Measurements from ENCODE around the gene ZDHHC18.

ZDHHC18 gene

GRCh38 chr1:26851106-26851684 lies 24.7 kb downstream of the ZDHHC18 start:
- ChIA-PET POLR2A (interaction anchor here (0.9 to 2.4 kb wide), 2 partner anchors 14 to 39 kb away, joined by 3 to 10 read pairs; partner anchors contain the start of gene GPN2), CTCF (interaction anchor here (0.9 to 1.5 kb wide), 3 partner anchors 14 to 249 kb away, joined by 3 to 6 read pairs (median 3); no protein-coding TSS in a partner anchor)
- no peak overlapping the region for H3K27ac ChIP-seq (ENCODE audit: extremely low read depth, low read depth, low read length)
- peaks cover 9 to 96% of the 10 kb centered on the region in 2 experiments; a peak in 2 of 3 replicates for H3K36me3 ChIP-seq (ENCODE audit: control insufficient read depth in 2 of 2, insufficient read depth in 1 of 2, low read length in 2 of 2)
- H3K4me3 ChIP-seq (ENCODE audit: low read depth, low read length) = no peak overlapping the region
- TF ChIP-seq ZNF404 (tag by site-specific recombination; IDR thresholded peaks at IDR 0.05) (no peak), ATF2 (tag by site-specific recombination; IDR thresholded peaks at IDR 0.05; ENCODE audit: low read depth) (no peak), ZSCAN30 (tag by site-specific recombination; IDR thresholded peaks at IDR 0.05) (no peak), ZNF558 (tag by site-specific recombination; IDR thresholded peaks at IDR 0.05) (no peak), HOXC10 (CRISPR knock-in tag; IDR thresholded peaks at IDR 0.05) (no peak), ZNF488 (tag by site-specific recombination; IDR thresholded peaks at IDR 0.05) (no peak), ZSCAN16 (tag by site-specific recombination; IDR thresholded peaks at IDR 0.05) (no peak), ZNF701 (tag by site-specific recombination; IDR thresholded peaks at IDR 0.05) (no peak), KLF10 (tag by site-specific recombination; IDR thresholded peaks at IDR 0.05) (no peak), PRDM2 (tag by site-specific recombination; IDR thresholded peaks at IDR 0.05; ENCODE audit: borderline replicate concordance) (no peak), ZNF658 (tag by site-specific recombination; IDR thresholded peaks at IDR 0.05) (no peak), ZBTB20 (tag by site-specific recombination; IDR thresholded peaks at IDR 0.05) (no peak)
- no peaks in the 10 kb centered on the region for H3K4me1 ChIP-seq (ENCODE audit: control insufficient read depth, insufficient read depth, low read length)
- no peaks in the 10 kb centered on the region for H3K9me3 ChIP-seq (ENCODE audit: control insufficient read depth, insufficient read depth, low read depth, low read length)

- CTCF ChIA-PET = no interaction called here
- Histone ChIP-seq H3K27ac (ENCODE audit: extremely low read depth, low read depth, low read length) (no peak overlapping the region), H3K9me3 (ENCODE audit: control insufficient read depth, insufficient read depth, low read depth, low read length) (no peaks in the 10 kb centered on the region), H3K36me3 (ENCODE audit: control insufficient read depth in 2 of 2, insufficient read depth in 1 of 2, low read length in 2 of 2) (peaks cover 0 to 88% of the 10 kb centered on the region in 2 experiments; a peak in 2 of 3 replicates), H3K4me1 (ENCODE audit: control insufficient read depth, insufficient read depth, low read length) (no peaks in the 10 kb centered on the region), H3K4me3 (ENCODE audit: low read depth, low read length) (no peak overlapping the region)
- POLR2A ChIA-PET = no interaction called here
- no peak for TF ChIP-seq PRDM10 (tag by site-specific recombination; IDR thresholded peaks at IDR 0.05)
- no peak for TF ChIP-seq ZNF138 (tag by site-specific recombination; IDR thresholded peaks at IDR 0.05; ENCODE audit: borderline replicate concordance)
- no peak for TF ChIP-seq ZBTB20 (tag by site-specific recombination; IDR thresholded peaks at IDR 0.05)
- no peak for TF ChIP-seq ZNF426 (tag by site-specific recombination; IDR thresholded peaks at IDR 0.05)
- no peak for TF ChIP-seq WT1 (tag by site-specific recombination; IDR thresholded peaks at IDR 0.05)
- TF ChIP-seq SCRT2 (tag by site-specific recombination; IDR thresholded peaks at IDR 0.05) = no peak
- TF ChIP-seq ZNF341 (tag by site-specific recombination; IDR thresholded peaks at IDR 0.05; ENCODE audit: low read depth) = no peak
- TF ChIP-seq ZNF624 (tag by site-specific recombination; IDR thresholded peaks at IDR 0.05) = no peak
- no peak for TF ChIP-seq ZNF549 (tag by site-specific recombination; IDR thresholded peaks at IDR 0.05)
- no peak for TF ChIP-seq HOXD13 (CRISPR knock-in tag; IDR thresholded peaks at IDR 0.05; ENCODE audit: borderline replicate concordance)
- no peak for TF ChIP-seq ZNF140 (tag by site-specific recombination; IDR thresholded peaks at IDR 0.05)
Measured at GRCh38 chr1:26852701-26853100, 26.2 kb downstream of the ZDHHC18 start.

Measured in HEK293 (cell line).